ENCODE results near the gene DENND1B.

DNA sequence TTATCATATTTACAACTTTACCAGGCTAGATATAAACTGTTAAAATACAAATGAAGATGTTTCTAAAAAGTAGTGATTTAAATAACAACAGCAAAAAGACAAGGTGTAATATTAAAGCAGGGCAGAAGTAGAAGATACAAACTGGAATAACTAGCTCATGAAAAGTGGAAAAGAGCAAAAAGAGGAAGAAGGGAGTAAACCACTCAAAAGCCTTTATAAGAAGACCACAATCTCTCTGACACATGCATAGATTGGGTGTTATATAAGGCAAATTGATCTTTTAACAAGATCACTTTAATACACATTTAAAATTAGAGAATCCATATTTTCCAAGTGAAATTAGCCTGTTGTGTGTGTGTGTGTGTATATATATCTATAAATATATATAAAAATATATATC is 5.0 kb downstream of the DENND1B start:
- TF ChIP-seq CTCF (IDR thresholded peaks at IDR 0.05) (no peak), POLR2A (IDR thresholded peaks at IDR 0.05) (no peak)
